Heart left ventricle (tissue), 16 donors: ENCODE measurements around the gene DRAM2. TPM values are rescaled to one million over a fixed set of nuclear protein-coding genes. Genes with fewer than 3 reads are reported as not detected.

Source experiments
- ATAC-seq, 4 donors: fragments of 200-7000 bp; cut with Tn5 transposase; one replicate each; pipeline ENCODE4 v1.9.1; 2020 to 2022; ENCODE audit warnings: moderate library complexity in 4 of 4, mild to moderate bottlenecking in 3 of 4, moderate number of reproducible peaks in 1 of 4
- DNase-seq, 5 donors: peaks; one replicate each; pipeline ENCODE4 v3.0.0-alpha.2; 2020
- H3K27ac ChIP-seq, 12 donors: fragments of 200-600 bp; sonication (generic) in 4 of 12; one replicate each; pipeline versions ENCODE4 v1.5.0 to v1.8.0; 2016 to 2022; ENCODE audit warnings: mild to moderate bottlenecking in 2 of 12
- H3K27me3 ChIP-seq, 9 donors: fragments of 200-600 bp; sonication (generic) in 2 of 9; one replicate each; pipeline versions ENCODE4 v1.5.1 to v1.8.0; 2016 to 2022; ENCODE audit warnings: mild to moderate bottlenecking in 3 of 9
- H3K36me3 ChIP-seq, 9 donors: fragments of 200-600 bp; sonication (generic) in 2 of 9; one replicate each; pipeline versions ENCODE4 v1.5.0 to v1.8.0; 2018 to 2022; ENCODE audit warnings: mild to moderate bottlenecking in 2 of 9
- H3K4me1 ChIP-seq, 12 donors: fragments of 200-600 bp; sonication (generic) in 4 of 12; one replicate each; pipeline versions ENCODE4 v1.5.0 to v1.8.0; 2016 to 2022; ENCODE audit warnings: mild to moderate bottlenecking in 3 of 12
- H3K4me3 ChIP-seq, 12 donors: fragments of 200-600 bp; sonication (generic) in 4 of 12; one replicate each; pipeline versions ENCODE4 v1.5.0 to v1.8.0; 2017 to 2022; ENCODE audit warnings: mild to moderate bottlenecking in 9 of 12, moderate library complexity in 4 of 12
- H3K9me3 ChIP-seq, 12 donors: fragments of 200-600 bp; sonication (generic) in 4 of 12; one replicate each; pipeline versions ENCODE4 v1.5.0 to v1.8.0; 2016 to 2022; ENCODE audit warnings: mild to moderate bottlenecking in 1 of 12
- CTCF ChIP-seq, 12 donors: fragments of 200-600 bp; sonication (generic) in 4 of 12; IDR thresholded peaks; one replicate each; pipeline versions ENCODE4 v1.5.0 to v1.8.0; 2018 to 2022; ENCODE audit warnings: antibody characterized with exemption in 12 of 12, mild to moderate bottlenecking in 5 of 12
- POLR2A ChIP-seq, 2 donors: fragments of 450-650 bp; IDR thresholded peaks; one replicate each; pipeline ENCODE4 v1.6.1; 2017; ENCODE audit warnings: antibody characterized with exemption in 2 of 2, mild to moderate bottlenecking in 2 of 2, moderate library complexity in 2 of 2
- WGBS, 4 donors: extraction: QIAGEN DNeasy Blood & Tissue Kit in 2 of 4; methylation state at CpG; one replicate each; pipeline versions ENCODE4 v1.1.5 to v1.1.7; 2013 to 2018; 5-methylcytosine and 5-hydroxymethylcytosine counted together
- intact Hi-C, 10 donors: fragments of 100-400 bp; cut with DNase I; formaldehyde crosslinking; loops; one replicate each; pipeline versions ENCODE4 v1.11.1 to v1.14.2; 2022
- polyA plus RNA-seq, 2 donors: library from polyadenylated mRNA; stranded (reverse); fragments of 200-250 nt; gene quantifications; one replicate each; pipeline ENCODE4 v1.2.3, GENCODE V29; 2013
- total RNA-seq, 9 donors: library from RNA; depleted of rRNA in 2 of 9; stranded (reverse); fragments of >200 nt in 2 of 9; fragmentation: NEBNext Ultra II Directional in 3 of 9; extraction: Animal tissue kit (Norgen Biotek cat#: 25700) in 3 of 9; gene quantifications; one replicate each; pipeline versions ENCODE4 v1.1.0 to v1.2.4, GENCODE V29; 2016 to 2023
- donor health status: ischemic (EF 13 %, LVEDD 7.1; RV severe dilation, severe dysfunction).
- donor health status: healthy with polysubstance abuse.
- donor health status: DM: no; HTN: yes; CAD: no.
- donor health status: DM: no; HTN: no; CAD: no.
- donor health status: ischemic (EF 25% LVEDD 6.9; RV normal size, moderate dysfunction).
- donor health status: ischemic (EF 25% LVEDD 5.7; RV mildly dilated, moderate dysfunction).
- donor health status: healthy.
- donor health status: DM: yes; HTN: yes; CAD: no.
- donor health status: ischemic (EF 35%, LVEDD 5.7; RV mildly dilated, moderate dysfunction).
- donor health status: nonischemic (EF 11% LVEDD 7.7; RV severe dilation, severe dysfunction).
- donor health status: DM: yes; HTN: yes; CAD: no.
- donor health status: PGD.
- donor health status: ischemic (EF 29% LVEDD 5.4; RV normal size, mild dysfunction).
- donor health status: nonischemic (EF 23%, LVEDD 6.1; RV moderate dilation, normal function).

DRAM2 gene
- total and polyA plus RNA-seq, 11 donors = 27.1 to 49.8 (median 36.6) TPM

GRCh38 chr1:111162488-111162880, 22.6 kb upstream of the DRAM2 start:
- no peak overlapping the region for H3K27ac ChIP-seq
- TF ChIP-seq POLR2A (IDR thresholded peaks at IDR 0.05) (no peak), CTCF (IDR thresholded peaks at IDR 0.05) (no peak)
- no peak for DNase-seq
- no peaks in the 10 kb centered on the region for H3K9me3 ChIP-seq
- peaks cover 0 to 91% (median 58%) of the 10 kb centered on the region in 9 donors for H3K36me3 ChIP-seq
- peaks cover 0 to 18% (median 5%) of the 10 kb centered on the region in 12 donors for H3K4me1 ChIP-seq
- no peak for ATAC-seq
- H3K4me3 ChIP-seq = no peak overlapping the region
- intact Hi-C loops = no loop called here
- no peaks in the 10 kb centered on the region for H3K27me3 ChIP-seq
- 82 to 88% (median 86%) methylated on average over 2 of the region's 2 CpGs for WGBS, 4 donors

- Histone ChIP-seq H3K36me3 (peaks cover 0 to 91% (median 58%) of the 10 kb centered on the region in 9 donors), H3K9me3 (no peaks in the 10 kb centered on the region), H3K4me3 (no peak overlapping the region), H3K4me1 (peaks cover 0 to 18% (median 5%) of the 10 kb centered on the region in 12 donors), H3K27ac (no peak overlapping the region), H3K27me3 (no peaks in the 10 kb centered on the region)
- no peak for ATAC-seq
- WGBS, 4 donors = 14 to 21% (median 19%) methylated on average over 1 of the region's 1 CpG
- intact Hi-C loops = no loop called here
- DNase-seq = no peak
- TF ChIP-seq CTCF (IDR thresholded peaks at IDR 0.05) (no peak), POLR2A (IDR thresholded peaks at IDR 0.05) (no peak)
Observed at GRCh38 chr1:111161843-111162487, 22.1 kb upstream of the DRAM2 start.

GRCh38 chr1:111157431-111157830, 17.5 kb upstream of the DRAM2 start:
- Histone ChIP-seq H3K4me3 (no peak overlapping the region), H3K27me3 (no peaks in the 10 kb centered on the region), H3K4me1 (peaks cover 0 to 21% (median 5%) of the 10 kb centered on the region in 12 donors), H3K27ac (no peak overlapping the region), H3K36me3 (peaks cover 0 to 91% (median 75%) of the 10 kb centered on the region in 9 donors), H3K9me3 (no peaks in the 10 kb centered on the region)
- intact Hi-C loops = no loop called here
- TF ChIP-seq POLR2A (IDR thresholded peaks at IDR 0.05) (no peak), CTCF (IDR thresholded peaks at IDR 0.05) (no peak)
- ATAC-seq (no peak), DNase-seq (no peak)
- 97 to 100% (median 98%) methylated on average over 2 of the region's 2 CpGs for WGBS, 4 donors

- peaks cover 0 to 91% (median 76%) of the 10 kb centered on the region in 9 donors for H3K36me3 ChIP-seq
Observed at GRCh38 chr1:111154021-111154999, 14.4 kb upstream of the DRAM2 start.

More at GRCh38 chr1:111154021-111154999, 14.4 kb upstream of the DRAM2 start:
- H3K9me3 ChIP-seq = no peaks in the 10 kb centered on the region
- intact Hi-C loops = no loop called here
- TF ChIP-seq POLR2A (IDR thresholded peaks at IDR 0.05) (no peak), CTCF (IDR thresholded peaks at IDR 0.05) (no peak)
- 95 to 97% (median 96%) methylated on average over 5 of the region's 5 CpGs for whole genome bisulfite sequencing, 4 donors
- DNase-seq (no peak), ATAC-seq (no peak)
- H3K27ac ChIP-seq = no peak overlapping the region
- H3K4me3 ChIP-seq = no peak overlapping the region
- H3K27me3 ChIP-seq = no peaks in the 10 kb centered on the region
- H3K4me1 ChIP-seq = peaks cover 0 to 35% (median under 1%) of the 10 kb centered on the region in 12 donors
